DOHH2 (cell line): ENCODE measurements around the gene FOXF2.
"Not testable (repeated sequence)": the region's sequence is repeated elsewhere in the genome, so short reads cannot be mapped to it uniquely, and the experiment has no call there.

Experiments
- H3F3A ChIP-seq: fragments of 200-600 bp; sonication (generic), shearing (Covaris generic); 2 replicates; pipeline ENCODE4 v1.6.0; 2016; ENCODE audit warnings: antibody characterized with exemption, mild to moderate bottlenecking; ENCODE audit not compliant: control insufficient read depth, insufficient read depth
- H3K27ac ChIP-seq: fragments of 200-600 bp; sonication (generic); 2 replicates; pipeline ENCODE4 v1.5.1; 2014; ENCODE audit warnings: low read depth, mild to moderate bottlenecking, low read length, moderate library complexity
- H3K27me3 ChIP-seq: fragments of 200-600 bp; sonication (generic); 2 replicates; pipeline ENCODE4 v1.6.1; 2014; ENCODE audit warnings: mild to moderate bottlenecking, low read length, mixed read lengths; ENCODE audit not compliant: control insufficient read depth
- H3K36me3 ChIP-seq: fragments of 200-600 bp; sonication (generic); 2 replicates; pipeline ENCODE4 v1.6.1; 2014; ENCODE audit warnings: mild to moderate bottlenecking, low read length, moderate library complexity, mixed read lengths; ENCODE audit not compliant: control insufficient read depth
- H3K4me1 ChIP-seq: fragments of 200-600 bp; sonication (generic); 2 replicates; pipeline ENCODE4 v1.6.1; 2014; ENCODE audit warnings: mild to moderate bottlenecking, low read length, mixed read lengths; ENCODE audit not compliant: control insufficient read depth
- H3K4me2 ChIP-seq: fragments of 200-600 bp; sonication (generic); 2 replicates; pipeline ENCODE4 v1.6.0; 2014; ENCODE audit warnings: mild to moderate bottlenecking, low read length, moderate library complexity
- H3K4me3 ChIP-seq: fragments of 200-600 bp; sonication (generic); 2 replicates; pipeline ENCODE4 v1.5.1; 2014; ENCODE audit warnings: mild to moderate bottlenecking, low read length, mixed read lengths
- H3K79me2 ChIP-seq: fragments of 200-600 bp; sonication (generic); 2 replicates; pipeline ENCODE4 v1.6.1; 2014; ENCODE audit warnings: mild to moderate bottlenecking, low read length, mixed read lengths; ENCODE audit not compliant: control insufficient read depth
- H3K9me2 ChIP-seq: fragments of 200-600 bp; sonication (generic); replicated peaks from 2 replicates; pipeline ENCODE4 v1.6.1; 2014; ENCODE audit warnings: mild to moderate bottlenecking, low read length, mixed read lengths; ENCODE audit not compliant: control insufficient read depth
- H3K9me3 ChIP-seq: fragments of 200-600 bp; sonication (generic); 2 replicates; pipeline ENCODE4 v1.6.1; 2014; ENCODE audit warnings: antibody characterized with exemption, low read length, mixed read lengths; ENCODE audit not compliant: control insufficient read depth, insufficient read depth
- H4K20me1 ChIP-seq: fragments of 200-600 bp; sonication (generic); 2 replicates; pipeline ENCODE4 v1.6.0; 2014; ENCODE audit warnings: low read depth, mild to moderate bottlenecking, antibody characterized with exemption, low read length, moderate library complexity; ENCODE audit not compliant: control insufficient read depth, insufficient read depth
- CTCF ChIP-seq: fragments of 200-600 bp; sonication (generic); IDR thresholded peaks from one replicate; pipeline ENCODE4 v1.5.1; 2014; ENCODE audit warnings: antibody characterized with exemption, mild to moderate bottlenecking, low read depth, low read length; ENCODE audit not compliant: poor library complexity, severe bottlenecking
- EZH2phosphoT487 ChIP-seq: fragments of 200-600 bp; sonication (generic); IDR thresholded peaks from 2 replicates; pipeline ENCODE4 v1.6.1; 2017; ENCODE audit warnings: borderline replicate concordance, mild to moderate bottlenecking, antibody characterized with exemption, low read length, moderate library complexity, mixed read lengths

Gene FOXF2

GRCh38 chr6:1351381-1352008 is 37.9 kb upstream of the FOXF2 start:
- no peaks in the 10 kb centered on the region for H3K27me3 ChIP-seq
- no peaks in the 10 kb centered on the region for H4K20me1 ChIP-seq
- no peaks in the 10 kb centered on the region for H3K9me2 ChIP-seq
- H3K4me2 ChIP-seq = no peak overlapping the region
- no peaks in the 10 kb centered on the region for H3K79me2 ChIP-seq
- no peaks in the 10 kb centered on the region for H3K36me3 ChIP-seq
- no peak overlapping the region for H3K4me3 ChIP-seq
- no peaks in the 10 kb centered on the region for H3F3A ChIP-seq
- TF ChIP-seq EZH2phosphoT487 (no peak), CTCF (no peak)
- H3K9me3 ChIP-seq = peaks cover 4% of the 10 kb centered on the region; the same call in 1 of the 2 replicates
- H3K27ac ChIP-seq = no peak overlapping the region
- no peaks in the 10 kb centered on the region for H3K4me1 ChIP-seq

DNA sequence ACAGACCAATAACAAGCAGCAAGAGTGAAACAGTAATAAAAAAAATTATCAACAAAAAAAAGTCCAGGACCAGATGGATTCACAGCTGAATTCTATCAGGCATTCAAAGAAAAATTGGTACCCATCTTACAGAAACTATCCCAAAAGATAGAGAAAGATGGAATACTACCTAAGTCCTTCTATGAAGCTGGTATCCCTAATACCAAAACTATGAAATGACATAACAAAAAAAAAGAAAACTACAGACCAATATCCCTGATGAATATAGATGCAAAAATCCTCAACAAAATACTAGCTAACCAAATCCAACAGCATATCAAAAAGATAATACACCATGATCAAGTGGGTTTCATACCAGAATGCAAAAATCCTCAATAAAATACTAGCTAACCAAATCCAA is 34.3 kb upstream of the FOXF2 start:
- not testable (repeated sequence) for H3K4me3 ChIP-seq, H3K9me2 ChIP-seq, H4K20me1 ChIP-seq, H3K36me3 ChIP-seq, H3K27me3 ChIP-seq, H3K79me2 ChIP-seq, H3K27ac ChIP-seq, H3K4me1 ChIP-seq, H3K4me2 ChIP-seq, H3K9me3 ChIP-seq, H3F3A ChIP-seq

- H3K36me3 ChIP-seq, H3K27ac ChIP-seq, H3K27me3 ChIP-seq: not testable (repeated sequence)
These were observed 27.7 kb upstream of the FOXF2 start for GRCh38 chr6:1361717-1362116.

GRCh38 chr6:1362643-1363042 is 26.7 kb upstream of the FOXF2 start:
- no peaks in the 10 kb centered on the region for H3K79me2 ChIP-seq
- no peaks in the 10 kb centered on the region for H3K4me1 ChIP-seq

More at GRCh38 chr6:1361717-1362116, 27.7 kb upstream of the FOXF2 start:
- H3K9me2 ChIP-seq, H3K9me3 ChIP-seq, H4K20me1 ChIP-seq, H3K79me2 ChIP-seq, H3F3A ChIP-seq, H3K4me3 ChIP-seq, H3K4me2 ChIP-seq, H3K4me1 ChIP-seq: not testable (repeated sequence)

More at GRCh38 chr6:1362643-1363042, 26.7 kb upstream of the FOXF2 start:
- TF ChIP-seq EZH2phosphoT487 (no peak), CTCF (no peak)
- Histone ChIP-seq H3K27me3 (no peaks in the 10 kb centered on the region), H3K4me2 (no peak overlapping the region), H4K20me1 (no peaks in the 10 kb centered on the region), H3K4me3 (no peak overlapping the region), H3K27ac (no peak overlapping the region), H3K36me3 (no peaks in the 10 kb centered on the region), H3K9me2 (no peaks in the 10 kb centered on the region), H3K9me3 (no peaks in the 10 kb centered on the region), H3F3A (no peaks in the 10 kb centered on the region)
